Liver (tissue), 9 donors: ENCODE measurements around the gene RRAGB. TPM values are rescaled to one million over a fixed set of nuclear protein-coding genes. Genes with fewer than 3 reads are reported as not detected.
"Not testable (repeated sequence)": the region's sequence is repeated elsewhere in the genome, so short reads cannot be mapped to it uniquely, and the experiment has no call there.

Experiments
- DNase-seq: peaks from one replicate; pipeline ENCODE4 v3.0.0-alpha.2; 2017; ENCODE audit warnings: low spot score
- H3K27ac ChIP-seq, 2 donors: one replicate each; pipeline ENCODE4 v1.7.0; 2013; ENCODE audit warnings: inconsistent platforms in 2 of 2, low read length in 2 of 2, control low read depth in 1 of 2, low read depth in 1 of 2, mild to moderate bottlenecking in 1 of 2
- H3K27me3 ChIP-seq, 4 donors: one replicate each; pipeline versions ENCODE4 v1.6.1 to v1.7.0; 2013; ENCODE audit warnings: low read length in 3 of 4, inconsistent platforms in 1 of 4, mild to moderate bottlenecking in 1 of 4, moderate library complexity in 1 of 4; ENCODE audit not compliant: control insufficient read depth in 4 of 4, insufficient read depth in 4 of 4
- H3K36me3 ChIP-seq, 4 donors: one replicate each; pipeline versions ENCODE4 v1.6.1 to v1.7.0; 2013; ENCODE audit warnings: low read length in 3 of 4, mild to moderate bottlenecking in 3 of 4, low read depth in 1 of 4, moderate library complexity in 1 of 4; ENCODE audit not compliant: control insufficient read depth in 4 of 4, insufficient read depth in 3 of 4
- H3K4me1 ChIP-seq, 4 donors: one replicate each; pipeline versions ENCODE4 v1.6.1 to v1.7.0; 2013; ENCODE audit warnings: low read length in 3 of 4, mild to moderate bottlenecking in 3 of 4, moderate library complexity in 1 of 4; ENCODE audit not compliant: control insufficient read depth in 4 of 4, insufficient read depth in 4 of 4
- H3K4me3 ChIP-seq, 3 donors: one replicate each; pipeline versions ENCODE4 v1.6.1 to v1.7.0; 2013; ENCODE audit warnings: low read length in 3 of 3, control low read depth in 1 of 3, low read depth in 1 of 3, mild to moderate bottlenecking in 1 of 3
- H3K9ac ChIP-seq, 2 donors: one replicate each; pipeline ENCODE4 v1.7.0; 2013; ENCODE audit warnings: low read length in 2 of 2, mild to moderate bottlenecking in 2 of 2, moderate library complexity in 2 of 2, control low read depth in 1 of 2, low read depth in 1 of 2
- H3K9me3 ChIP-seq, 4 donors: one replicate each; pipeline versions ENCODE4 v1.6.1 to v1.7.0; 2013; ENCODE audit warnings: low read length in 3 of 4; ENCODE audit not compliant: control insufficient read depth in 4 of 4
- EGR1 ChIP-seq, 2 donors: IDR thresholded peaks; 2 replicates each; pipeline ENCODE4 v1.6.1; 2016 to 2018; ENCODE audit warnings: antibody characterized with exemption in 2 of 2, low read depth in 2 of 2
- FOXA1 ChIP-seq: IDR thresholded peaks from 2 replicates; pipeline ENCODE4 v1.6.1; 2016; ENCODE audit warnings: antibody characterized with exemption
- FOXA2 ChIP-seq: IDR thresholded peaks from 2 replicates; pipeline ENCODE4 v1.6.1; 2016; ENCODE audit warnings: antibody characterized with exemption
- GABPA ChIP-seq, 2 donors: IDR thresholded peaks in 1 of 2; conservative IDR thresholded peaks in 1 of 2; 2 replicates each; pipeline ENCODE4 v1.6.1; 2016; ENCODE audit warnings: antibody characterized with exemption in 2 of 2, mild to moderate bottlenecking in 1 of 2, moderate library complexity in 1 of 2
- HNF4A ChIP-seq, 2 donors: conservative IDR thresholded peaks; 2 replicates each; pipeline ENCODE4 v1.6.1; 2016; ENCODE audit warnings: antibody characterized with exemption in 2 of 2, mild to moderate bottlenecking in 2 of 2
- HNF4G ChIP-seq: IDR thresholded peaks from 2 replicates; pipeline ENCODE4 v1.6.1; 2016; ENCODE audit warnings: antibody characterized with exemption
- JUND ChIP-seq, 2 donors: IDR thresholded peaks; 2 replicates each; pipeline ENCODE4 v1.6.1; 2016; ENCODE audit warnings: antibody characterized with exemption in 2 of 2
- NR2F2 ChIP-seq: IDR thresholded peaks from 2 replicates; pipeline ENCODE4 v1.6.1; 2016; ENCODE audit warnings: antibody characterized with exemption
- RAD21 ChIP-seq, 2 donors: IDR thresholded peaks; 2 replicates each; pipeline ENCODE4 v1.6.1; 2016; ENCODE audit warnings: antibody characterized with exemption in 2 of 2, mild to moderate bottlenecking in 2 of 2
- RXRA ChIP-seq, 2 donors: IDR thresholded peaks; 2 replicates each; pipeline ENCODE4 v1.6.1; 2017 to 2018; ENCODE audit warnings: antibody characterized with exemption in 2 of 2, mild to moderate bottlenecking in 1 of 2
- SP1 ChIP-seq: IDR thresholded peaks from 2 replicates; pipeline ENCODE4 v1.6.1; 2018; ENCODE audit warnings: antibody characterized with exemption, mild to moderate bottlenecking
- YY1 ChIP-seq: IDR thresholded peaks from 2 replicates; pipeline ENCODE4 v1.6.1; 2016; ENCODE audit warnings: antibody characterized with exemption, mild to moderate bottlenecking
- WGBS: extraction: QIAGEN DNeasy Blood & Tissue Kit; methylation state at CpG from one replicate; pipeline ENCODE4 v1.1.7; 2013; 5-methylcytosine and 5-hydroxymethylcytosine counted together
- polyA plus RNA-seq, 2 donors: library from polyadenylated mRNA; stranded (reverse) in 1 of 2; unstranded in 1 of 2; fragments of 200-250 nt in 1 of 2; fragments of >200 nt in 1 of 2; fragmentation: Nextera tagmentation in 1 of 2; extraction: Ambion mirVana in 1 of 2; gene quantifications; one replicate each; pipeline versions ENCODE4 v1.2.1 to v1.2.3, GENCODE V29; 2013 to 2015
- total RNA-seq, 2 donors: library from RNA; depleted of rRNA; stranded (reverse); fragments of >200 nt; gene quantifications; one replicate each; pipeline ENCODE4 v1.2.3, GENCODE V29; 2014
- TF ChIP-seq, protein P1 (sequence below): fragments of 150-350 bp; IDR thresholded peaks from 2 replicates; pipeline ENCODE4 v1.5.1; 2017; ENCODE audit warnings: improper control_type of control experiment, low read depth, low read length; ENCODE audit not compliant: missing input control
- TF ChIP-seq, protein P2 (sequence below): IDR thresholded peaks from 2 replicates; pipeline ENCODE4 v1.6.1; 2016; ENCODE audit warnings: antibody characterized with exemption
- TF ChIP-seq, protein P3 (sequence below): IDR thresholded peaks from 2 replicates; pipeline ENCODE4 v1.6.1; 2016; ENCODE audit warnings: antibody characterized with exemption, mild to moderate bottlenecking
- TF ChIP-seq, protein P4 (sequence below): IDR thresholded peaks from 2 replicates; pipeline ENCODE4 v1.6.1; 2016; ENCODE audit warnings: antibody characterized with exemption
- TF ChIP-seq, protein P5 (sequence below): IDR thresholded peaks from 2 replicates; pipeline ENCODE4 v1.6.1; 2016; ENCODE audit warnings: antibody characterized with exemption
- donor health status: healthy.
- donor health status: healthy.
- donor health status: healthy.
- donor health status: healthy.
- donor health status: healthy.

RRAGB gene
- total and polyA plus RNA-seq, 4 donors, result 2.8 to 10.3 (median 8.1) TPM

DNA sequence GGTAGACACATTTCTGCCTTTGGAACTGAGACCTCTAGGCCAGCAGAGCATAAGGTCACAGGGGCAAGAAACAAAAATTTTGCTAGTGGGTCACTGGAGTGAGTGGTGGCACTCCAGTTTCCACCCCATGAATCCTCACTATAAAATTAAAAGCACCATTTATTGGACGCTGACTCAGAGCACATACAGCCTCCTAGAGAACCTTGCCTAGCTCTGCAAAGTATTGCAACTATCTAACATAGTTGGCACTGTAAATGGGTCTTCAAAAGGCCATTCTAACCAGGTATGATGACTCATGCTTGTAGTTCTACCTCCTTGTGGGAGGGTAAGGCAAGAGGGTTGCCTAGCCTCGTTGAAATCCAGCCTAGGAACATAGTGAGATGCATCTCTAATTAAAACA lies 25.1 kb downstream of the RRAGB start:
- Histone ChIP-seq H3K9me3 (no peaks in the 10 kb centered on the region), H3K4me1 (no peaks in the 10 kb centered on the region), H3K4me3 (no peak overlapping the region), H3K27ac (no peak overlapping the region), H3K9ac (no peak overlapping the region), H3K36me3 (peaks cover 5 to 31% (median 15%) of the 10 kb centered on the region in 4 donors), H3K27me3 (no peaks in the 10 kb centered on the region)
- DNase-seq, result no peak
- TF ChIP-seq EGR1 (IDR thresholded peaks at IDR 0.05; ENCODE audit: low read depth in 2 of 2) (no peak), GABPA (IDR thresholded peaks at IDR 0.05 in 1 of 2, conservative IDR thresholded peaks at IDR 0.05 in 1 of 2) (no peak), FOXA2 (no peak), JUND (IDR thresholded peaks at IDR 0.05) (no peak), FOXA1 (no peak), HNF4A (conservative IDR thresholded peaks at IDR 0.05) (no peak)
- TF ChIP-seq, protein P1, sequence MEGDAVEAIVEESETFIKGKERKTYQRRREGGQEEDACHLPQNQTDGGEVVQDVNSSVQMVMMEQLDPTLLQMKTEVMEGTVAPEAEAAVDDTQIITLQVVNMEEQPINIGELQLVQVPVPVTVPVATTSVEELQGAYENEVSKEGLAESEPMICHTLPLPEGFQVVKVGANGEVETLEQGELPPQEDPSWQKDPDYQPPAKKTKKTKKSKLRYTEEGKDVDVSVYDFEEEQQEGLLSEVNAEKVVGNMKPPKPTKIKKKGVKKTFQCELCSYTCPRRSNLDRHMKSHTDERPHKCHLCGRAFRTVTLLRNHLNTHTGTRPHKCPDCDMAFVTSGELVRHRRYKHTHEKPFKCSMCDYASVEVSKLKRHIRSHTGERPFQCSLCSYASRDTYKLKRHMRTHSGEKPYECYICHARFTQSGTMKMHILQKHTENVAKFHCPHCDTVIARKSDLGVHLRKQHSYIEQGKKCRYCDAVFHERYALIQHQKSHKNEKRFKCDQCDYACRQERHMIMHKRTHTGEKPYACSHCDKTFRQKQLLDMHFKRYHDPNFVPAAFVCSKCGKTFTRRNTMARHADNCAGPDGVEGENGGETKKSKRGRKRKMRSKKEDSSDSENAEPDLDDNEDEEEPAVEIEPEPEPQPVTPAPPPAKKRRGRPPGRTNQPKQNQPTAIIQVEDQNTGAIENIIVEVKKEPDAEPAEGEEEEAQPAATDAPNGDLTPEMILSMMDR, result no peak
- 96% methylated on average over 2 of the region's 2 CpGs for WGBS

DNA sequence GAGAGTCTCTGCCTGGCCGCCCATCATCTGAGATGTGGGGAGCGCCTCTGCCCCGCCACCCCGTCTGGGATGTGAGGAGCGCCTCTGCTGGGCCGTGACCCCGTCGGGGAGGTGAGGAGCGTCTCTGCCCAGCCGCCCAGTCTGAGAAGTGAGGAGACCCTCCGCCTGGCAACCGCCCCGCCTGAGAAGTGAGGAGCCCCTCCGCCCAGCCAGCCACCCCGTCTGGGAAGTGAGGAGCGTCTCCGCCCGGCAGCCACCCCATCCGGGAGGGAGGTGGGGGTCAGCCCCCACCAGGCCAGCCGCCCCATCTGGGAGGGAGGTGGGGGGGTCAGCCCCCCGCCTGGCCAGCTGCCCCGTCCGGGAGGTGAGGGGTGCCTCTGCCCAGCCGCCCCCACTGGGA lies 30.9 kb downstream of the RRAGB start:
- not testable (repeated sequence) for H3K9me3 ChIP-seq, H3K27me3 ChIP-seq, DNase-seq, H3K4me3 ChIP-seq, H3K4me1 ChIP-seq, H3K9ac ChIP-seq, H3K27ac ChIP-seq
- H3K36me3 ChIP-seq, result peaks cover 3 to 11% (median 8%) of the 10 kb centered on the region in 4 donors
- 97% methylated on average over 23 of the region's 24 CpGs for WGBS

DNA sequence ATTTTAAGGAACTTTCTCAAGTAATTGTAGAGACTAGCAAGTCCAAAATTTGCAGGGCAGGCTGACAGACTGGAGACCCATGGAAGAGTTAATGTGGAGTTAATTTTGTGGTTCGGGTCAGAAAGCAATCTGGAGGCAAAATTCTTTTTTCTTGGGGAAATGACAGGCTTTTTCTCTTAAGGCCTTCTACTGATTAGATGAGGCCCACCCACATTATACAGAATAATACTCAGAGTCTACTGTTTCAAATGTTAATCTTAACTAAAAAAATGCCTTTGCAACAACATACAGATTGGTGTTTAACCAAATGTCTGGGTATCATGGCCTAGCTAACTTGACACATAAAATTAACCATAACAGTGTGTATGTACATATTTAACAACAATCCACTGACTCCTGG lies 32.7 kb downstream of the RRAGB start:
- 100% methylated on average over 1 of the region's 1 CpG for WGBS
- H3K9ac ChIP-seq, result no peak overlapping the region
- TF ChIP-seq HNF4A (conservative IDR thresholded peaks at IDR 0.05) (no peak), HNF4G (no peak), YY1 (no peak), RXRA (IDR thresholded peaks at IDR 0.05) (no peak), FOXA1 (no peak), NR2F2 (no peak), EGR1 (IDR thresholded peaks at IDR 0.05; ENCODE audit: low read depth in 2 of 2) (no peak), SP1 (no peak), JUND (IDR thresholded peaks at IDR 0.05) (no peak), FOXA2 (no peak), RAD21 (IDR thresholded peaks at IDR 0.05) (no peak)
- TF ChIP-seq, protein P2, sequence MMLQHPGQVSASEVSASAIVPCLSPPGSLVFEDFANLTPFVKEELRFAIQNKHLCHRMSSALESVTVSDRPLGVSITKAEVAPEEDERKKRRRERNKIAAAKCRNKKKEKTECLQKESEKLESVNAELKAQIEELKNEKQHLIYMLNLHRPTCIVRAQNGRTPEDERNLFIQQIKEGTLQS, result no peak
- TF ChIP-seq, protein P3, sequence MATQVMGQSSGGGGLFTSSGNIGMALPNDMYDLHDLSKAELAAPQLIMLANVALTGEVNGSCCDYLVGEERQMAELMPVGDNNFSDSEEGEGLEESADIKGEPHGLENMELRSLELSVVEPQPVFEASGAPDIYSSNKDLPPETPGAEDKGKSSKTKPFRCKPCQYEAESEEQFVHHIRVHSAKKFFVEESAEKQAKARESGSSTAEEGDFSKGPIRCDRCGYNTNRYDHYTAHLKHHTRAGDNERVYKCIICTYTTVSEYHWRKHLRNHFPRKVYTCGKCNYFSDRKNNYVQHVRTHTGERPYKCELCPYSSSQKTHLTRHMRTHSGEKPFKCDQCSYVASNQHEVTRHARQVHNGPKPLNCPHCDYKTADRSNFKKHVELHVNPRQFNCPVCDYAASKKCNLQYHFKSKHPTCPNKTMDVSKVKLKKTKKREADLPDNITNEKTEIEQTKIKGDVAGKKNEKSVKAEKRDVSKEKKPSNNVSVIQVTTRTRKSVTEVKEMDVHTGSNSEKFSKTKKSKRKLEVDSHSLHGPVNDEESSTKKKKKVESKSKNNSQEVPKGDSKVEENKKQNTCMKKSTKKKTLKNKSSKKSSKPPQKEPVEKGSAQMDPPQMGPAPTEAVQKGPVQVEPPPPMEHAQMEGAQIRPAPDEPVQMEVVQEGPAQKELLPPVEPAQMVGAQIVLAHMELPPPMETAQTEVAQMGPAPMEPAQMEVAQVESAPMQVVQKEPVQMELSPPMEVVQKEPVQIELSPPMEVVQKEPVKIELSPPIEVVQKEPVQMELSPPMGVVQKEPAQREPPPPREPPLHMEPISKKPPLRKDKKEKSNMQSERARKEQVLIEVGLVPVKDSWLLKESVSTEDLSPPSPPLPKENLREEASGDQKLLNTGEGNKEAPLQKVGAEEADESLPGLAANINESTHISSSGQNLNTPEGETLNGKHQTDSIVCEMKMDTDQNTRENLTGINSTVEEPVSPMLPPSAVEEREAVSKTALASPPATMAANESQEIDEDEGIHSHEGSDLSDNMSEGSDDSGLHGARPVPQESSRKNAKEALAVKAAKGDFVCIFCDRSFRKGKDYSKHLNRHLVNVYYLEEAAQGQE, result no peak
- TF ChIP-seq, protein P1, result no peak
- TF ChIP-seq, protein P4, sequence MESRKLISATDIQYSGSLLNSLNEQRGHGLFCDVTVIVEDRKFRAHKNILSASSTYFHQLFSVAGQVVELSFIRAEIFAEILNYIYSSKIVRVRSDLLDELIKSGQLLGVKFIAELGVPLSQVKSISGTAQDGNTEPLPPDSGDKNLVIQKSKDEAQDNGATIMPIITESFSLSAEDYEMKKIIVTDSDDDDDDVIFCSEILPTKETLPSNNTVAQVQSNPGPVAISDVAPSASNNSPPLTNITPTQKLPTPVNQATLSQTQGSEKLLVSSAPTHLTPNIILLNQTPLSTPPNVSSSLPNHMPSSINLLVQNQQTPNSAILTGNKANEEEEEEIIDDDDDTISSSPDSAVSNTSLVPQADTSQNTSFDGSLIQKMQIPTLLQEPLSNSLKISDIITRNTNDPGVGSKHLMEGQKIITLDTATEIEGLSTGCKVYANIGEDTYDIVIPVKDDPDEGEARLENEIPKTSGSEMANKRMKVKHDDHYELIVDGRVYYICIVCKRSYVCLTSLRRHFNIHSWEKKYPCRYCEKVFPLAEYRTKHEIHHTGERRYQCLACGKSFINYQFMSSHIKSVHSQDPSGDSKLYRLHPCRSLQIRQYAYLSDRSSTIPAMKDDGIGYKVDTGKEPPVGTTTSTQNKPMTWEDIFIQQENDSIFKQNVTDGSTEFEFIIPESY, result no peak
- TF ChIP-seq, protein P5, sequence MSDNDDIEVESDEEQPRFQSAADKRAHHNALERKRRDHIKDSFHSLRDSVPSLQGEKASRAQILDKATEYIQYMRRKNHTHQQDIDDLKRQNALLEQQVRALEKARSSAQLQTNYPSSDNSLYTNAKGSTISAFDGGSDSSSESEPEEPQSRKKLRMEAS, result no peak
- no peak overlapping the region for H3K4me3 ChIP-seq
- H3K27me3 ChIP-seq, result no peaks in the 10 kb centered on the region
- no peaks in the 10 kb centered on the region for H3K4me1 ChIP-seq
- peaks cover 0 to 11% (median 7%) of the 10 kb centered on the region in 4 donors for H3K36me3 ChIP-seq
- H3K27ac ChIP-seq, result no peak overlapping the region
- no peak for DNase-seq
- no peaks in the 10 kb centered on the region for H3K9me3 ChIP-seq
